Cardiac fibroblast (primary cell): ENCODE data around the gene HIVEP3.

Experiments used
- DNase-seq, 2 donors: peaks; one replicate each; pipeline versions ENCODE4 v3.0.0 to v3.0.0-alpha.2; 2010; ENCODE audit warnings: low read depth in 2 of 2
- H3K4me3 ChIP-seq, 2 donors: replicated peaks in 1 of 2; 1 replicate in 1 of 2; 2 replicates in 1 of 2; pipeline ENCODE4 v1.5.1; 2011; ENCODE audit warnings: low read depth in 2 of 2, low read length in 2 of 2, mild to moderate bottlenecking in 2 of 2, moderate library complexity in 1 of 2
- CTCF ChIP-seq: IDR thresholded peaks from one replicate; pipeline ENCODE4 v1.5.1; 2011; ENCODE audit warnings: low read depth, mild to moderate bottlenecking, low read length, inconsistent platforms

Gene HIVEP3

GRCh38 chr1:41733725-41734124, 185.0 kb downstream of the HIVEP3 start:
- DNase-seq: no peak
- H3K4me3 ChIP-seq: no peak overlapping the region
- TF ChIP-seq CTCF: no peak

- no peak overlapping the region for H3K4me3 ChIP-seq
- no peak for TF ChIP-seq CTCF
- no peak for DNase-seq
These were observed 185.7 kb downstream of the HIVEP3 start for GRCh38 chr1:41733021-41733420.

- TF ChIP-seq CTCF: no peak
- peak in 1 of 2 donors; percentile 20 for DNase-seq
- H3K4me3 ChIP-seq: no peak overlapping the region
These were observed 187.1 kb downstream of the HIVEP3 start for GRCh38 chr1:41731516-41732030.

- no peak for TF ChIP-seq CTCF
- H3K4me3 ChIP-seq: no peak overlapping the region
- no peak for DNase-seq
These were observed 187.9 kb downstream of the HIVEP3 start for GRCh38 chr1:41730806-41731205.

GRCh38 chr1:41728403-41729202, 190.1 kb downstream of the HIVEP3 start:
- no peak overlapping the region for H3K4me3 ChIP-seq
- DNase-seq: no peak
- no peak for TF ChIP-seq CTCF

GRCh38 chr1:41727749-41728115, 191.0 kb downstream of the HIVEP3 start:
- H3K4me3 ChIP-seq: no peak overlapping the region
- DNase-seq: no peak
- TF ChIP-seq CTCF: no peak
